BJ (cell line): Measurements from ENCODE around the gene KIAA1958. TPM values are rescaled to one million over a fixed set of nuclear protein-coding genes. Genes with fewer than 3 reads are reported as not detected.

Source experiments
- CTCF ChIA-PET: fragments of 350-600 bp; formaldehyde crosslinking; extraction: SDS; loops from one replicate; lab custom pipeline; 2021; ENCODE audit warnings: antibody characterized with exemption, inconsistent platforms; lab: Yijun Ruan, JAX
- POLR2A ChIA-PET: fragments of 300-600 bp; sonication (Branson Sonifier 250); formaldehyde crosslinking; extraction: SDS; loops from one replicate; lab custom pipeline; 2021; ENCODE audit warnings: antibody characterized with exemption; lab: Charles Lee
- DNase-seq: peaks from one replicate; pipeline ENCODE4 v3.0.0-alpha.2; 2011; ENCODE audit warnings: low read depth
- H3K27me3 ChIP-seq: 2 replicates; pipeline ENCODE4 v1.6.0; 2011; ENCODE audit warnings: low read length; ENCODE audit not compliant: control insufficient read depth, insufficient read depth
- H3K36me3 ChIP-seq: 2 replicates; pipeline ENCODE4 v1.5.1; 2011; ENCODE audit warnings: low read length; ENCODE audit not compliant: control insufficient read depth, insufficient read depth
- H3K4me3 ChIP-seq: 2 replicates; pipeline ENCODE4 v1.5.1; 2011; ENCODE audit warnings: low read depth, mild to moderate bottlenecking, control low read depth, low read length
- polyA plus RNA-seq: library from polyadenylated mRNA; depleted of rRNA; stranded (reverse); fragments of >200 nt; gene quantifications from 2 replicates; pipeline ENCODE4 v1.2.3, GENCODE V29; 2011
- TF ChIP-seq, protein P1 (sequence below): IDR thresholded peaks from 2 replicates; pipeline ENCODE4 v1.5.1; 2011; ENCODE audit warnings: low read depth, mild to moderate bottlenecking, control low read depth, inconsistent platforms, low read length, moderate library complexity; ENCODE audit not compliant: insufficient read depth

KIAA1958 gene
- polyA plus RNA-seq, 1 experiment: 2.2 TPM

DNA sequence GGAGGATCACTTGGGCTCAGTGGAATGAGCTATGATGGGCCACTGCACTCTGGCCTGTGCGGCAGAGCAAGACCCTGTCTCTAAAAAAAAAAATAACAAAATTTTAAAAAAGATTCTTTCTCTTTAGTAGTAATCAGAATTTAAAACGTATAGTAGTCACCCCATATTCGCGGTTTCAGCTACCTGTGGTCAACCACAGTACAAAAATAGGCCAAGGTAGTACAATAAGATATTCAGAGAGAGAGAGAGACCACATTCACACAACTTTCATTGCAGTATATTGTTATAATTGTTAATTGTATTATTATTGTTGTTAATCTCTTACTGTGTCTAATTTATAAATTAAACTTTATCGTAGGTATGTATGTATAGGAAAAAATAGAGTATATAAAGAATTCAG, 212.6 kb downstream of the KIAA1958 start:
- ChIA-PET CTCF (interaction anchor here (0.6 kb wide), 1 partner anchor 64 kb away, joined by 3 read pairs; no protein-coding TSS in a partner anchor), POLR2A (no interaction called here)
- H3K4me3 ChIP-seq: no peak overlapping the region
- no peaks in the 10 kb centered on the region for H3K27me3 ChIP-seq
- H3K36me3 ChIP-seq: no peaks in the 10 kb centered on the region
- no peak for DNase-seq
- TF ChIP-seq, protein P1, sequence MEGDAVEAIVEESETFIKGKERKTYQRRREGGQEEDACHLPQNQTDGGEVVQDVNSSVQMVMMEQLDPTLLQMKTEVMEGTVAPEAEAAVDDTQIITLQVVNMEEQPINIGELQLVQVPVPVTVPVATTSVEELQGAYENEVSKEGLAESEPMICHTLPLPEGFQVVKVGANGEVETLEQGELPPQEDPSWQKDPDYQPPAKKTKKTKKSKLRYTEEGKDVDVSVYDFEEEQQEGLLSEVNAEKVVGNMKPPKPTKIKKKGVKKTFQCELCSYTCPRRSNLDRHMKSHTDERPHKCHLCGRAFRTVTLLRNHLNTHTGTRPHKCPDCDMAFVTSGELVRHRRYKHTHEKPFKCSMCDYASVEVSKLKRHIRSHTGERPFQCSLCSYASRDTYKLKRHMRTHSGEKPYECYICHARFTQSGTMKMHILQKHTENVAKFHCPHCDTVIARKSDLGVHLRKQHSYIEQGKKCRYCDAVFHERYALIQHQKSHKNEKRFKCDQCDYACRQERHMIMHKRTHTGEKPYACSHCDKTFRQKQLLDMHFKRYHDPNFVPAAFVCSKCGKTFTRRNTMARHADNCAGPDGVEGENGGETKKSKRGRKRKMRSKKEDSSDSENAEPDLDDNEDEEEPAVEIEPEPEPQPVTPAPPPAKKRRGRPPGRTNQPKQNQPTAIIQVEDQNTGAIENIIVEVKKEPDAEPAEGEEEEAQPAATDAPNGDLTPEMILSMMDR: no peak

DNA sequence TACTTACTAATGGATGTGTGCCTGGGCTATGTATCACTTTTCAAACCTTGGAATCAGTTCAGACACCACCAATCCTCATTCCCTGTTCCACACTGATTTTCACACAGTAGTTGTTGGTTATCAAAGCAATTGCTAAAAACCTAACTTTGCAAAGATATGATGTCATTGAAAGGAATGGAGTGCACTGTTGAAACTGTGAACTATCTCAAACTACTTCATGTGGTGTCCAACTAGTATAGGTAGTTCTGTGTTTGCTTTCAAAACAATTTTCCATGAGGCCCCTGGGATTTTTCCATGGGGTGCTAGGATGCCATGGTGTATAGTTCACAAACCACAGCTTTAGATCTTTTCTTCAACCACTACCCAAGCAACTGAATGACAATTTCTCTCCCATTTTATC, 213.5 kb downstream of the KIAA1958 start:
- CTCF ChIA-PET: interaction anchor here (0.7 to 0.8 kb wide), 2 partner anchors 12 to 49 kb away, joined by 3 read pairs; no protein-coding TSS in a partner anchor

GRCh38 chr9:112703304-112703703, 216.7 kb downstream of the KIAA1958 start:
- H3K36me3 ChIP-seq: no peaks in the 10 kb centered on the region
- TF ChIP-seq, protein P1: no peak
- no peak for DNase-seq
- H3K27me3 ChIP-seq: no peaks in the 10 kb centered on the region
- POLR2A ChIA-PET: no interaction called here
- H3K4me3 ChIP-seq: no peak overlapping the region
- CTCF ChIA-PET: interaction anchor here (2.2 kb wide), 1 partner anchor 260 kb away, joined by 5 read pairs; no protein-coding TSS in a partner anchor

More for the DNA sequence above, 213.5 kb downstream of the KIAA1958 start:
- Histone ChIP-seq H3K4me3 (no peak overlapping the region), H3K36me3 (no peaks in the 10 kb centered on the region), H3K27me3 (no peaks in the 10 kb centered on the region)
- no peak for DNase-seq
- POLR2A ChIA-PET: no interaction called here
- TF ChIP-seq, protein P1: no peak

- CTCF ChIA-PET: interaction anchor here (0.6 to 1.5 kb wide), 14 partner anchors 10 to 945 kb away, joined by 3 to 8 read pairs (median 3); partner anchors contain the start of gene KIAA1958
- DNase-seq: no peak
- no peak overlapping the region for H3K4me3 ChIP-seq
- POLR2A ChIA-PET: interaction anchor here (0.6 kb wide), 2 partner anchors 69 to 269 kb away, joined by 3 read pairs; no protein-coding TSS in a partner anchor
- H3K27me3 ChIP-seq: no peaks in the 10 kb centered on the region
- TF ChIP-seq, protein P1: peak; percentile 51
- H3K36me3 ChIP-seq: no peaks in the 10 kb centered on the region
Measured at GRCh38 chr9:112705768-112706427, 219.3 kb downstream of the KIAA1958 start.

- DNase-seq: no peak
- peaks cover 2% of the 10 kb centered on the region; the same call in 1 of the 2 replicates for H3K36me3 ChIP-seq
- CTCF ChIA-PET: interaction anchor here (0.9 to 2.2 kb wide), 11 partner anchors 11 to 613 kb away, joined by 3 to 21 read pairs (median 5); no protein-coding TSS in a partner anchor
- H3K4me3 ChIP-seq: no peak overlapping the region
- POLR2A ChIA-PET: interaction anchor here (0.6 kb wide), 1 partner anchor 58 kb away, joined by 4 read pairs; no protein-coding TSS in a partner anchor
- TF ChIP-seq, protein P1: peak; percentile 77
- no peaks in the 10 kb centered on the region for H3K27me3 ChIP-seq
Measured at GRCh38 chr9:112711050-112711689, 224.5 kb downstream of the KIAA1958 start.
